ENCODE data around the gene SLC24A4. TPM values are rescaled to one million over a fixed set of nuclear protein-coding genes. Genes with fewer than 3 reads are reported as not detected.

The SLC24A4 gene
- total and polyA plus RNA-seq, 12 donors: 0.08 to 0.74 (median 0.24) TPM

- peak overlapping the region in 1 of 10 donors; percentile 44 for H3K27ac ChIP-seq
- TF ChIP-seq CTCF (IDR thresholded peaks at IDR 0.05): no peak
- WGBS, 2 donors: 91% methylated on average over 12 of the region's 12 CpGs
- H3K9me3 ChIP-seq: no peaks in the 10 kb centered on the region
- no peaks in the 10 kb centered on the region for H3K27me3 ChIP-seq
- intact Hi-C loops (cut with DNase I): no loop called here
- peaks cover 0 to 50% (median 0%) of the 10 kb centered on the region in 9 donors for H3K4me1 ChIP-seq
- H3K36me3 ChIP-seq: no peaks in the 10 kb centered on the region
- ATAC-seq (peak in 7 of 8 donors; percentile 9 to 48 (median 27)), DNase-seq (no peak)
- H3K4me3 ChIP-seq: no peak overlapping the region
These were observed 202.5 kb downstream of the SLC24A4 start for GRCh38 chr14:92525322-92526095.

GRCh38 chr14:92527721-92528120 is 204.8 kb downstream of the SLC24A4 start:
- Histone ChIP-seq H3K36me3 (no peaks in the 10 kb centered on the region), H3K4me1 (peaks cover 0 to 69% (median 5%) of the 10 kb centered on the region in 9 donors)
- intact Hi-C loops (cut with DNase I): no loop called here

GRCh38 chr14:92528486-92529100 is 205.6 kb downstream of the SLC24A4 start:
- ATAC-seq (no peak), DNase-seq (no peak)
- intact Hi-C loops (cut with DNase I): no loop called here
- Histone ChIP-seq H3K27ac (no peak overlapping the region), H3K36me3 (no peaks in the 10 kb centered on the region), H3K9me3 (no peaks in the 10 kb centered on the region), H3K27me3 (no peaks in the 10 kb centered on the region), H3K4me3 (no peak overlapping the region), H3K4me1 (peaks cover 0 to 61% (median 6%) of the 10 kb centered on the region in 9 donors)
- TF ChIP-seq CTCF (IDR thresholded peaks at IDR 0.05): no peak
- 91 to 95% methylated on average over 14 of the region's 14 CpGs for WGBS, 2 donors

More at GRCh38 chr14:92527721-92528120, 204.8 kb downstream of the SLC24A4 start:
- no peak for TF ChIP-seq CTCF (IDR thresholded peaks at IDR 0.05)
- no peaks in the 10 kb centered on the region for H3K27me3 ChIP-seq
- no peak overlapping the region for H3K27ac ChIP-seq
- no peaks in the 10 kb centered on the region for H3K9me3 ChIP-seq
- ATAC-seq (no peak), DNase-seq (no peak)
- H3K4me3 ChIP-seq: no peak overlapping the region
- 75 to 87% methylated on average over 14 of the region's 14 CpGs for WGBS, 2 donors

GRCh38 chr14:92529903-92530302 is 206.9 kb downstream of the SLC24A4 start:
- no peak for DNase-seq
- WGBS, 2 donors: 74 to 83% methylated on average over 4 of the region's 4 CpGs
- no peak for TF ChIP-seq CTCF (IDR thresholded peaks at IDR 0.05)

More at GRCh38 chr14:92529903-92530302, 206.9 kb downstream of the SLC24A4 start:
- no peak for ATAC-seq
- peaks cover 0 to 49% (median 5%) of the 10 kb centered on the region in 9 donors for H3K4me1 ChIP-seq
- no peaks in the 10 kb centered on the region for H3K27me3 ChIP-seq
- H3K36me3 ChIP-seq: no peaks in the 10 kb centered on the region
- no peaks in the 10 kb centered on the region for H3K9me3 ChIP-seq
- intact Hi-C loops (cut with DNase I): no loop called here
- H3K4me3 ChIP-seq: no peak overlapping the region
- H3K27ac ChIP-seq: no peak overlapping the region

All from heart right ventricle (tissue), 16 donors.